H1 (cell line): ENCODE results near the gene MMEL1. TPM values are rescaled to one million over a fixed set of nuclear protein-coding genes. Genes with fewer than 3 reads are reported as not detected.

Experiments used
- CTCF ChIA-PET: fragments of 300-600 bp; sonication (Branson Sonifier 250); formaldehyde crosslinking; loops from one replicate; lab custom pipeline; 2021; ENCODE audit not compliant: partially characterized antibody; lab: Charles Lee
- POLR2A ChIA-PET: fragments of 300-600 bp; sonication (Branson Sonifier 250); formaldehyde crosslinking; loops from one replicate; lab custom pipeline; 2021; ENCODE audit warnings: inconsistent platforms; ENCODE audit not compliant: partially characterized antibody; lab: Charles Lee
- DNase-seq, 2 experiments: peaks; one replicate each; pipeline versions ENCODE4 v3.0.0 to v3.0.0-alpha.2; 2010 to 2022; ENCODE audit warnings: low spot score in 2 of 2, low read depth in 1 of 2, mixed read lengths in 1 of 2
- FAIRE-seq: peaks from 2 replicates; lab custom pipeline; 2011; peaks lifted over from hg19 to GRCh38; lab: Jason Lieb, UNC
- H2AFZ ChIP-seq: 2 replicates; pipeline ENCODE4 v1.8.1; 2012; ENCODE audit warnings: low read length, inconsistent platforms
- H2AK5ac ChIP-seq: 2 replicates; pipeline ENCODE4 v1.6.1; 2013; ENCODE audit warnings: low read depth, low read length
- H2BK120ac ChIP-seq: replicated peaks from 2 replicates; pipeline ENCODE3; 2013; ENCODE audit warnings: low read depth, low read length, inconsistent platforms
- H2BK12ac ChIP-seq: 2 replicates; pipeline ENCODE4 v1.6.1; 2013; ENCODE audit warnings: low read depth, low read length
- H2BK15ac ChIP-seq: 2 replicates; pipeline ENCODE4 v1.6.1; 2013; ENCODE audit warnings: low read length
- H2BK20ac ChIP-seq: 2 replicates; pipeline ENCODE4 v1.6.1; 2013; ENCODE audit warnings: low read length
- H2BK5ac ChIP-seq: 2 replicates; pipeline ENCODE4 v1.6.1; 2013; ENCODE audit warnings: low read depth, low read length
- H3K14ac ChIP-seq: 2 replicates; pipeline ENCODE4 v1.6.1; 2013; ENCODE audit warnings: inconsistent platforms; ENCODE audit not compliant: insufficient read length
- H3K18ac ChIP-seq: 2 replicates; pipeline ENCODE4 v1.6.1; 2013; ENCODE audit warnings: low read length; ENCODE audit errors: extremely low read depth
- H3K23ac ChIP-seq: 2 replicates; pipeline ENCODE4 v1.6.1; 2013; ENCODE audit warnings: inconsistent platforms; ENCODE audit not compliant: insufficient read length
- H3K23me2 ChIP-seq: 2 replicates; pipeline ENCODE4 v1.6.1; 2013; ENCODE audit warnings: low read depth, low read length
- H3K27ac ChIP-seq: 2 replicates; pipeline ENCODE4 v1.6.1; 2011; ENCODE audit warnings: low read depth, low read length, inconsistent platforms
- H3K27me3 ChIP-seq, 4 experiments: replicated peaks in 1 of 4; 1 replicate in 1 of 4; 2 replicates in 3 of 4; pipeline versions ENCODE4 v1.6.1 to v1.8.1; 2011 to 2013; ENCODE audit warnings: low read length in 3 of 4, mild to moderate bottlenecking in 3 of 4, inconsistent platforms in 2 of 4, mixed read lengths in 2 of 4, moderate library complexity in 1 of 4; ENCODE audit not compliant: control insufficient read depth in 3 of 4, insufficient read depth in 3 of 4; ENCODE audit errors: extremely low read depth in 1 of 4
- H3K36me3 ChIP-seq, 4 experiments: 2 replicates each; pipeline versions ENCODE4 v1.6.1 to v1.8.1; 2011 to 2013; ENCODE audit warnings: mild to moderate bottlenecking in 4 of 4, low read length in 3 of 4, moderate library complexity in 2 of 4, control low read depth in 1 of 4, inconsistent platforms in 1 of 4; ENCODE audit not compliant: insufficient read depth in 4 of 4, control insufficient read depth in 2 of 4
- H3K4ac ChIP-seq: replicated peaks from 2 replicates; pipeline ENCODE3; 2013; ENCODE audit warnings: low read length, low read depth, mixed read lengths, inconsistent platforms; ENCODE audit not compliant: insufficient read length
- H3K4me1 ChIP-seq, 4 experiments: replicated peaks in 1 of 4; 1 replicate in 1 of 4; 2 replicates in 3 of 4; pipeline versions ENCODE4 v1.6.1 to v1.8.1; 2011 to 2013; ENCODE audit warnings: low read length in 3 of 4, inconsistent platforms in 2 of 4, mixed read lengths in 1 of 4; ENCODE audit not compliant: insufficient read depth in 4 of 4, control insufficient read depth in 3 of 4
- H3K4me2 ChIP-seq, 2 experiments: 2 replicates each; pipeline versions ENCODE4 v1.6.1 to v1.8.1; 2011 to 2013; ENCODE audit warnings: low read depth in 2 of 2, low read length in 2 of 2, control low read depth in 1 of 2, inconsistent platforms in 1 of 2, mild to moderate bottlenecking in 1 of 2; ENCODE audit not compliant: insufficient read depth in 1 of 2
- H3K4me3 ChIP-seq, 4 experiments: fragments of 200-600, 300-600 bp in 1 of 4; sonication (generic), shearing (Covaris generic), sonication (Bioruptor Twin) in 1 of 4; 2 replicates each; pipeline versions ENCODE4 v1.5.1 to v1.8.1; 2011 to 2016; ENCODE audit warnings: low read length in 4 of 4, low read depth in 3 of 4, control low read depth in 2 of 4, inconsistent platforms in 2 of 4, mild to moderate bottlenecking in 2 of 4, mixed read lengths in 1 of 4, moderate library complexity in 1 of 4; ENCODE audit not compliant: insufficient read depth in 2 of 4; ENCODE audit errors: extremely low read depth in 1 of 4
- H3K56ac ChIP-seq: replicated peaks from 2 replicates; pipeline ENCODE3; 2013; ENCODE audit warnings: low read depth, mild to moderate bottlenecking, mixed read lengths, low read length, inconsistent platforms; ENCODE audit not compliant: insufficient read length
- H3K79me1 ChIP-seq: 2 replicates; pipeline ENCODE4 v1.6.1; 2013; ENCODE audit warnings: low read depth, low read length, control low read depth
- H3K79me2 ChIP-seq, 2 experiments: 2 replicates each; pipeline versions ENCODE4 v1.6.1 to v1.8.1; 2012 to 2013; ENCODE audit warnings: low read length in 2 of 2, mild to moderate bottlenecking in 2 of 2, inconsistent platforms in 1 of 2; ENCODE audit not compliant: insufficient read depth in 2 of 2, control insufficient read depth in 1 of 2
- H3K9ac ChIP-seq, 4 experiments: replicated peaks in 1 of 4; 1 replicate in 1 of 4; 2 replicates in 3 of 4; pipeline versions ENCODE4 v1.6.1 to v1.8.1; 2011 to 2013; ENCODE audit warnings: low read depth in 3 of 4, low read length in 3 of 4, control low read depth in 2 of 4, mild to moderate bottlenecking in 2 of 4, moderate library complexity in 2 of 4, inconsistent platforms in 1 of 4; ENCODE audit errors: extremely low read depth in 1 of 4
- H3K9me3 ChIP-seq, 2 experiments: 2 replicates each; pipeline versions ENCODE4 v1.6.1 to v1.8.1; 2012 to 2013; ENCODE audit warnings: mild to moderate bottlenecking in 2 of 2, moderate library complexity in 2 of 2, control low read depth in 1 of 2, inconsistent platforms in 1 of 2, low read depth in 1 of 2, low read length in 1 of 2, mixed read lengths in 1 of 2; ENCODE audit not compliant: insufficient read depth in 2 of 2
- H4K20me1 ChIP-seq, 2 experiments: replicated peaks in 1 of 2; 2 replicates each; pipeline versions ENCODE3 to v1.8.1; 2011 to 2013; ENCODE audit warnings: inconsistent platforms in 2 of 2, low read length in 2 of 2, mild to moderate bottlenecking in 1 of 2; ENCODE audit not compliant: insufficient read depth in 2 of 2, control insufficient read depth in 1 of 2
- H4K5ac ChIP-seq: 2 replicates; pipeline ENCODE4 v1.6.1; 2013; ENCODE audit warnings: low read length, low read depth, mixed read lengths, inconsistent platforms; ENCODE audit not compliant: insufficient read length
- H4K8ac ChIP-seq: 2 replicates; pipeline ENCODE4 v1.8.0; 2013; ENCODE audit warnings: mild to moderate bottlenecking, moderate library complexity, low read length, inconsistent platforms; ENCODE audit not compliant: insufficient read depth; ENCODE audit errors: extremely low read depth
- H4K91ac ChIP-seq: replicated peaks from 2 replicates; pipeline ENCODE3; 2013; ENCODE audit warnings: low read length, mixed read lengths, inconsistent platforms; ENCODE audit not compliant: insufficient read length
- BCL11A ChIP-seq, 2 experiments: IDR thresholded peaks; one replicate each; pipeline ENCODE4 v1.6.1; 2011; ENCODE audit warnings: low read depth in 2 of 2, low read length in 2 of 2, mild to moderate bottlenecking in 2 of 2
- BRCA1 ChIP-seq: IDR thresholded peaks from 2 replicates; pipeline ENCODE4 v1.6.1; 2012; ENCODE audit warnings: low read depth, low read length, improper control_type of control experiment
- GABPA ChIP-seq: IDR thresholded peaks from 2 replicates; pipeline ENCODE4 v1.6.1; 2011; ENCODE audit warnings: mild to moderate bottlenecking, low read length, moderate library complexity, borderline replicate concordance; ENCODE audit not compliant: insufficient read depth
- HDAC2 ChIP-seq, 2 experiments: fragments of 300-600 bp in 1 of 2; sonication (generic) in 1 of 2; IDR thresholded peaks; 2 replicates each; pipeline ENCODE4 v1.6.1; 2011 to 2012; ENCODE audit warnings: low read depth in 2 of 2, low read length in 2 of 2, mild to moderate bottlenecking in 2 of 2, moderate library complexity in 2 of 2, borderline replicate concordance in 1 of 2, inconsistent platforms in 1 of 2
- KDM4A ChIP-seq: IDR thresholded peaks from one replicate; pipeline ENCODE4 v1.7.1; 2012; ENCODE audit warnings: low read depth, mild to moderate bottlenecking, moderate library complexity, low read length, inconsistent platforms; ENCODE audit not compliant: severe bottlenecking
- RBBP5 ChIP-seq: IDR thresholded peaks from 2 replicates; pipeline ENCODE4 v1.7.1; 2012; ENCODE audit warnings: low read depth, mild to moderate bottlenecking, inconsistent platforms, low read length, moderate library complexity, borderline replicate concordance
- TAF7 ChIP-seq: optimal IDR thresholded peaks from 2 replicates; pipeline ENCODE3; 2011; ENCODE audit warnings: low read depth, mild to moderate bottlenecking, inconsistent platforms, low read length, moderate library complexity, borderline replicate concordance
- TEAD4 ChIP-seq: IDR thresholded peaks from 2 replicates; pipeline ENCODE4 v1.6.1; 2012; ENCODE audit warnings: low read depth, low read length, inconsistent platforms, mixed read lengths
- WGBS, 2 experiments: shearing (Covaris generic) in 1 of 2; methylation state at CpG; one replicate each; pipeline versions ENCODE4 v1.1.6 to v1.1.7; 2013 to 2015; ENCODE audit warnings: low lambda C conversion rate in 2 of 2, mixed read lengths in 2 of 2, inconsistent platforms in 1 of 2, low coverage in 1 of 2, missing lambda C conversion rate in 1 of 2; ENCODE audit not compliant: insufficient replicate concordance in 2 of 2, insufficient coverage in 1 of 2, insufficient read length in 1 of 2; ENCODE audit errors: extremely low coverage in 1 of 2, missing lambda C conversion rate in 1 of 2; 5-methylcytosine and 5-hydroxymethylcytosine counted together
- polyA plus RNA-seq, 7 experiments: library from polyadenylated mRNA; depleted of rRNA in 3 of 7; stranded (reverse) in 5 of 7; unstranded in 2 of 7; fragments of >200 nt in 5 of 7; fragments of 200-250 nt in 2 of 7; gene quantifications; 1 replicate in 5 of 7; 2 replicates in 1 of 7; 4 replicates in 1 of 7; pipeline versions ENCODE4 v1.2.1 to v1.2.3, GENCODE V29; 2011 to 2013; ENCODE audit warnings: missing spikeins in 2 of 7, mixed read lengths in 2 of 7
- total RNA-seq: library from RNA; stranded (reverse); fragmentation: NEBNext Ultra II Directional; extraction: Animal tissue kit (Norgen Biotek cat#: 25700); gene quantifications from 2 replicates; pipeline ENCODE4 v1.2.1, GENCODE V29; 2021
- TF ChIP-seq, protein P1 (sequence below): IDR thresholded peaks from 2 replicates; pipeline ENCODE4 v1.6.1; 2012; ENCODE audit warnings: low read length, inconsistent platforms

MMEL1 gene
- total and polyA plus RNA-seq, 2 of the 8 experiments (the other 6 are each of a cell fraction or from before 2014, with no cell fraction given): 0.91 to 1.7 TPM

DNA sequence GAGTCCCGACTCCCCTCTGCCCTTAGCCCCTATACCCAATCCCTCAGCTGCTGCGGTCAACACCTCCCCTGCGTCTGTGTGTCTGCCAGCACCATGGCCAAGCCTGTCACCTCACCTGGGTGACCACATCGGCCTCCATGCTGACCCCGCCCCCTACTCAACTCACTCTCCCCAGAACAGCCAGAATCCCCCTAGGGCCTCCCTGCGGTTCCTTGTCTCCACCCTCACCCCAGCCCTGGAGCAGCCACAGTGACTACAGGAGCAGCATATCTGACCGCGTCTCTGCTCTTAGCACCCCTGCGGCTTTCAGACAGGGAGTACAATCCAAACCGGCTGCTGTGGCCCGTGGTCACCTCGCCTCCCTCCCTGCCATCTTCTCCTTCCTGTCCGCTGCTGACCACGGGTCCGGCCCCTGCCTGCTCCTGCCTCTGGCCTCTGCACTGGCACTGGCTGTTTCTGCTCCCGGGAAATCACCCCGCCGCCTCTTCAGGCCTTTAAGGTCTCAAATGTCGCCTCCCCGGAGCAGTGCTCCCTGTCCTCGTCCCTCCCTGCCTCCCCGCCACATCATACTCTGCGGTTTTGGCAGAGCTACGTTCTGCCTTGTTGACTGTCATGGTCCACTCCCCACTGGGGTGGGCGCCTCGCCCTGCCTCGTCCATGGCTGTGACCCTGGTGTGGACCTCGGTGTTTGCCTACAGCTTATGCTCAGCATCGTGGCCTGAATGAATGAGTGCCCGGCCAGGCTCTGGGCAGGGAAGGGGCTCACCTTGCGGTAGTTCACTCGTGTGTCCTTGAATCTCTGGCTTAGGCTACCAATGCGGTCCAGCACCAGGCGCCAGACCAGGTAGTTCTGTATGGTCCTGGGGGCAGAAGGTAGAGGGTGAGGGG lies 35.1 kb downstream of the MMEL1 start:
- CTCF ChIA-PET: interaction anchor here (0.6 kb wide), 1 partner anchor 31 kb away, joined by 3 read pairs; no protein-coding TSS in a partner anchor
- FAIRE-seq: no peak
- no peak overlapping the region for H2AFZ ChIP-seq

More for the DNA sequence above, 35.1 kb downstream of the MMEL1 start:
- Histone ChIP-seq H2BK20ac (no peak overlapping the region), H3K23ac (no peak overlapping the region), H2BK120ac (no peak overlapping the region), H3K36me3 (no peaks in the 10 kb centered on the region), H4K20me1 (no peaks in the 10 kb centered on the region), H3K4me1 (no peaks in the 10 kb centered on the region), H2AK5ac (no peak overlapping the region), H2BK15ac (no peak overlapping the region), H3K79me2 (no peaks in the 10 kb centered on the region), H2BK12ac (no peak overlapping the region), H3K27ac (no peak overlapping the region), H3K18ac (no peak overlapping the region), H2BK5ac (no peak overlapping the region), H3K27me3 (no peaks in the 10 kb centered on the region), H4K8ac (no peak overlapping the region), H3K14ac (no peak overlapping the region), H3K4me2 (no peak overlapping the region), H3K9ac (no peak overlapping the region), H3K56ac (no peak overlapping the region), H3K4me3 (no peak overlapping the region), H3K23me2 (no peaks in the 10 kb centered on the region), H4K5ac (no peak overlapping the region), H3K9me3 (no peaks in the 10 kb centered on the region), H4K91ac (no peak overlapping the region), H3K79me1 (no peaks in the 10 kb centered on the region), H3K4ac (no peak overlapping the region)
- TF ChIP-seq, protein P1, sequence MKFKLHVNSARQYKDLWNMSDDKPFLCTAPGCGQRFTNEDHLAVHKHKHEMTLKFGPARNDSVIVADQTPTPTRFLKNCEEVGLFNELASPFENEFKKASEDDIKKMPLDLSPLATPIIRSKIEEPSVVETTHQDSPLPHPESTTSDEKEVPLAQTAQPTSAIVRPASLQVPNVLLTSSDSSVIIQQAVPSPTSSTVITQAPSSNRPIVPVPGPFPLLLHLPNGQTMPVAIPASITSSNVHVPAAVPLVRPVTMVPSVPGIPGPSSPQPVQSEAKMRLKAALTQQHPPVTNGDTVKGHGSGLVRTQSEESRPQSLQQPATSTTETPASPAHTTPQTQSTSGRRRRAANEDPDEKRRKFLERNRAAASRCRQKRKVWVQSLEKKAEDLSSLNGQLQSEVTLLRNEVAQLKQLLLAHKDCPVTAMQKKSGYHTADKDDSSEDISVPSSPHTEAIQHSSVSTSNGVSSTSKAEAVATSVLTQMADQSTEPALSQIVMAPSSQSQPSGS: no peak
- TF ChIP-seq TEAD4 (no peak), HDAC2 (IDR thresholded peaks at IDR 0.05; ENCODE audit: borderline replicate concordance in 1 of 2, low read depth in 2 of 2, low read length in 2 of 2) (no peak), TAF7 (no peak), GABPA (no peak), BCL11A (IDR thresholded peaks at IDR 0.05; ENCODE audit: low read depth in 2 of 2, low read length in 2 of 2) (no peak), KDM4A (no peak), RBBP5 (no peak), BRCA1 (no peak)
- no peak for DNase-seq
- POLR2A ChIA-PET: no interaction called here
- WGBS, 2 experiments: 85% methylated on average over 29 of the region's 34 CpGs; no CpG with 5 or more reads in 1 of the 2 experiments
